ENCODE data around the gene SIRPB2.
A peak's percentile ranks its signal among the peaks of the same experiment; 100 is the strongest.

SIRPB2 gene

DNA sequence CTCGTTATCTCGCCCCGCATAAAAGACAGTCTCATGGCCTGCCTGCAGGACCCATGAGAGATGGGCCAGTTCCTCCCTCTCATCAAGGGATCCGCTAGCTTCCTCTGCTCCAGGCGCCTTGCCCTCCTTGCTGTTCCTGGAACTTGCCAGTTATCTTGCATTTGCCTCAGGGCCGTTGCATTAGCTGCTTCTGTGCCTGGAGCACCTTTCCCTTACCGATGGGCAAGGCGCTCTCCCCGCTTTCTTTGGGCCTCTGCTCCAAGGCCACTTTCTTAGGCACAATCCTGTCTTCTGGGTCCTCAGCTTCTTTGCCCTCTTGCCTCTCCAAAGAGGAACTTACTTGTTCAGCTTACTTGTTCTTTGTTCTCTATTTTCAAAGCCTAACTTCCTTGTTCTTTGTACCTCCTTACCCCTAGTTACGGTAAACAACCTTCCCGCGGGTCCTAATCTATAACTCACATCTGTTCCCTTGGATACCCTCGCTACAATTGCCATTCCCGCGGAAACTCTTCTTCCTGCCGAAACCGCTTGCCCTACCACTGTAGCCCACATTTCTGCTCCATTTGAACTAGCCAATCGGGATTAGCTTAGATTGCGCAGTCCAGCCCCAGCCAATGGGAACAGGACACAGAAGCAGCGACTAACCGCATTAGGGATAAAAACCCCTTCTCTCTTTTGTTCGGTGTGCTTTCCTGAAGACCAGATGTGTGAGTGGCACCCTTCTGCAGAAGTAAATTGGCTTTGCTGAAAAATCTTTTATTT, 23.7 kb downstream of the SIRPB2 start:
- no peak overlapping the region for H3K9ac ChIP-seq (ENCODE audit: low read depth, low read length)
- peak overlapping the region; percentile 33 for H3K4me3 ChIP-seq (ENCODE audit: low read depth, low read length)
- no peaks in the 10 kb centered on the region for H3K27me3 ChIP-seq (ENCODE audit: control insufficient read depth, insufficient read depth, low read length)

DNA sequence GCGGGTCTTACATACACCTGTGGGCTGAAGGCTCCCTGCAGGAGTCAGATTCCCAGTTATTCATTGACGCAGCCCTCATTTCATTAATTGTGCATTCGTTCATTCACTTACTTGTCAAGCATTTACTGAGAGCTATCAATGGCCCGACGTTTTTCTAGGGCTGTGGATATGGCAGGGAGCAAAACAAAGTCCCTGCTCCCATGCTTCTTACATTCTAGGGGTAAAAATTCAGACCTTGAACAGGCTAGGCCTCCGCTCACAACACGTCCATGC, 24.2 kb downstream of the SIRPB2 start:
- H3K27me3 ChIP-seq (ENCODE audit: control insufficient read depth, insufficient read depth, low read length), result no peaks in the 10 kb centered on the region
- H3K9me3 ChIP-seq (ENCODE audit: control insufficient read depth, insufficient read depth, low read length), result no peaks in the 10 kb centered on the region
- no peaks in the 10 kb centered on the region for H3K36me3 ChIP-seq (ENCODE audit: control insufficient read depth, insufficient read depth, low read length)
- H3K9ac ChIP-seq (ENCODE audit: low read depth, low read length), result no peak overlapping the region
- peak overlapping the region; percentile 33 for H3K4me3 ChIP-seq (ENCODE audit: low read depth, low read length)
- peaks cover 15% of the 10 kb centered on the region for H3K4me1 ChIP-seq (ENCODE audit: control insufficient read depth, insufficient read depth, low read length)

More for the DNA sequence above, 23.7 kb downstream of the SIRPB2 start:
- no peaks in the 10 kb centered on the region for H3K9me3 ChIP-seq (ENCODE audit: control insufficient read depth, insufficient read depth, low read length)
- H3K4me1 ChIP-seq (ENCODE audit: control insufficient read depth, insufficient read depth, low read length), result peaks cover 15% of the 10 kb centered on the region
- H3K36me3 ChIP-seq (ENCODE audit: control insufficient read depth, insufficient read depth, low read length), result no peaks in the 10 kb centered on the region

DNA sequence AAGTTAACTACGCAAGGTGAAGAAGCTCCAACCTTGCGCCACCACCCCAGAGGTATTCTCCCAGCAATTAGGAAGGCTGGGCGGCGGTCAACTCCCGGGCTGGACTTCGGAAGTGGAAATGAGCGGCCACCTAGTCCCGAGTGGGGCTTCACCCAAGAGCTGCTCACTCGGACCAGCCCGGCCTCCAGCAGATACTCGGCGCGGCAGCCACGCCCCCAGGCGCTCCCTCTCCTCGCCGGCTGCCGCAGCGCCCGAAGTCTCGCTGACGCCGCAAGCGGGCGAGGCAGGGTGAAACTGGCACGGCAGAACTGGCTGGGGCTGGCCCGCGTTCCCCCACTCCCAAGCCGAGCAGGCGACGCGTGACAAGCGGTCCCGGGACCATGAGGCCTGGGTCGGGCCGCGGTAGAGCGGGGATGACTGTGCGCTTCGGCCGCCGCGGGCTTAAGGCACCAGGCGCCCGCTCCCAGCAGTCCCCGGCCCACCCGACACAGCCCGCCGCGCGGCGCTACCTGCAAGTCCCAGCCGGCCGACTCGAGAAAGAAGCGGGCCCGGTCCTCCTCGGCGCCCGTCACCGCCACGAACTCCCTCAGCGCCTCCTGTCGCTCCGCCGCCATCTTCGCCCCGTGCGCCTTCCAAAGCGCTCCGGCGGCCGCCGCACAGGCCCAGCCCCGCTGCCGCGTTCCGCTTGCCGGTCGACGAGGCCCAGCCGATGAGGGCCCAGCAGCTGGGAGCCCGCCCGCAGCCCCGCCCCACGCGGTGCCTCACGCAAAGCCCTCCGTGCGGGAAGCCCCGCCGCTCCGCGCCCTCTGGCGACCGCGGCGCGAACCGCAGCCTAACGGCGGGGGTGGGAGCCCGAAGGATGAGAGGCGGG, 24.8 kb downstream of the SIRPB2 start, which contains the start of gene NSFL1C:
Gene NSFL1C (minus strand): TSS at position 639 of the 871 bp plus-strand sequence. CDS start 25 bp downstream, at position 614.
- H3K36me3 ChIP-seq (ENCODE audit: control insufficient read depth, insufficient read depth, low read length), result no peaks in the 10 kb centered on the region
- H3K9ac ChIP-seq (ENCODE audit: low read depth, low read length), result peak within 1 kb of the TSS; percentile 66
- peak within 1 kb of the TSS; percentile 85 for H3K4me3 ChIP-seq (ENCODE audit: low read depth, low read length)
- no peaks in the 10 kb centered on the region for H3K27me3 ChIP-seq (ENCODE audit: control insufficient read depth, insufficient read depth, low read length)
- no peaks in the 10 kb centered on the region for H3K9me3 ChIP-seq (ENCODE audit: control insufficient read depth, insufficient read depth, low read length)
- peaks cover 15% of the 10 kb centered on the region for H3K4me1 ChIP-seq (ENCODE audit: control insufficient read depth, insufficient read depth, low read length)

DNA sequence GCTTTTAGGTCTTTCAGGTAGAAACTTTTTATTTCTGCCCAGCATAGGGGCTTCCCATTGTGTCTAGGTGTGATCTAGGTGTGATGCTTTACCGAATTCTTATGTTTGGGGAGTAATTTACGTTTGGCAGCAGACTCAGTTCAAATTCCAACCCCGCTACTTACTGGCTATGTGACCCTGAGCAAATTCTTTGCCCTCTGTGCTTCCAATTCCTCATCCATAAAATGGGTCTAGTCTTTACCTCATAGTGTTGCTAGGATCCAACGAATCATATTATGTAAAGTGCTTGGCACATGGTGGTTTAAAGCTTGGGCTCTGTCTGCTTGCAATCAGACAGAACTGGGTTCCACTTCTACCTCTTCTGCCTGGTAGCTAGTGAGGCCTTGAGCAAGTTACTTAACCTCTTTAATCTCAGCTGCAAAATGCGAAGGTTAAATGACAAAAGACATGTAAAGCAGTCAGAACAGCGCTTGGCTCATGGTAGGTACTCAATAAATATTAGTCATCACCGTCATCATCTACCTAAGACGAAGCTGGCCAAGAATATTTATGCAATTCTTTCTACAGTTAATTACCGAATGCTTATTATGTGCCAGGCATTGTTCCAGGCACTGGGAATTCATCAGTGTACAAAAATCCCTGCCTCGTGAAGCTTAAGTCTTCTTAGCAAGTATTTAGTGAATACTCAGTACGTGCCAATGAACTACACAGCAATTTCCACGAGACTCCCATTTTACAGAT, 25.6 kb downstream of the SIRPB2 start:
- no peaks in the 10 kb centered on the region for H3K36me3 ChIP-seq (ENCODE audit: control insufficient read depth, insufficient read depth, low read length)
- H3K9ac ChIP-seq (ENCODE audit: low read depth, low read length), result peak overlapping the region; percentile 50
- H3K4me1 ChIP-seq (ENCODE audit: control insufficient read depth, insufficient read depth, low read length), result peaks cover 15% of the 10 kb centered on the region
- H3K9me3 ChIP-seq (ENCODE audit: control insufficient read depth, insufficient read depth, low read length), result no peaks in the 10 kb centered on the region
- no peaks in the 10 kb centered on the region for H3K27me3 ChIP-seq (ENCODE audit: control insufficient read depth, insufficient read depth, low read length)
- H3K4me3 ChIP-seq (ENCODE audit: low read depth, low read length), result peak overlapping the region; percentile 85

DNA sequence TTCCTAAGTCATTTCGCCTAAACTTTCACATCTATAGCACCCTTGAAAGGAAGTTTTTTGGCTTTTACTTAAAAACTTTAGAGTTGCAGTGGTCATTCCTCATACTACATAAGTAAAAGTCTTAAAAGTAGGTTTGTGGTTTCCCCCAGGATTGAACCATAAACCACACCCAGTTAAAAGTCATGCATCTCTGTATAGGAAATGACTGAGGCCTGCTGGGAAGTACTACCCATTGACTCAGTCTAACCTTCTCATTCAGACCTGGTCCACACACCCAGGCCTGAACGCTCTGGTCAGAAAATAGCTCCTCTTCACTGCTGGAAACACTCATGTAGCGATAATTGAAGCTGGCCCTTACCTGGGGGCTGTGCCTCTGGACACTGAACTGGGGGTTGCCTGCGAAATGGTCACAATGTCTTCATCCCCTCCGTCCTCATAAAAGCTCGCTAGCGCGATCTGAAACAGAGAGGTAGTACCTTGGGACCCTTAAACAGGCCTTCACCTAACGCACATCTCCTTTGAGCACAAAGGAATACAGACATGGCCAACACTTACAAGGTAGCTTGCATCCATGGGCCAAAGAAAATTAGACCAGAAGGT, 27.1 kb downstream of the SIRPB2 start:
- Histone ChIP-seq H3K27me3 (ENCODE audit: control insufficient read depth, insufficient read depth, low read length) (no peaks in the 10 kb centered on the region), H3K9me3 (ENCODE audit: control insufficient read depth, insufficient read depth, low read length) (no peaks in the 10 kb centered on the region), H3K9ac (ENCODE audit: low read depth, low read length) (no peak overlapping the region), H3K4me3 (ENCODE audit: low read depth, low read length) (no peak overlapping the region), H3K36me3 (ENCODE audit: control insufficient read depth, insufficient read depth, low read length) (peaks cover 2% of the 10 kb centered on the region), H3K4me1 (ENCODE audit: control insufficient read depth, insufficient read depth, low read length) (peaks cover 13% of the 10 kb centered on the region)

DNA sequence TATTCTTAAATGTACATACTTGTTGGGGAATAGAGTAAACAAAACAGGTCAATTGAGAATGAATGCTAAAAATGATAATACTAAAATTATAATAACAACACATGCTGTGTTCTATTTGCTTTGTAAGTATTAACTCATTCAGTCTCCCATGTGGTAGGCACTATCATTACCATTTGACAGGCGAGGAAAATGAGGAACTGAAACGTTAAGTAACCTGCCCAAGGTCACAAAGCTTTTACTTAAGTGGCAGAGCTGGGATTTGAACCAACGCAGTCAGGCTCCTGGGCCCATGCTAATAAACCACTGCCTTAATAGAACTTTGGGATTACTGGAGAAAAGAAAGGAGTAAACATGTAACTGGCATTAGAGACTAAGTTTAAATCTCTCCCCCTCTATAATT, 28.4 kb downstream of the SIRPB2 start:
- Histone ChIP-seq H3K36me3 (ENCODE audit: control insufficient read depth, insufficient read depth, low read length) (peaks cover 4% of the 10 kb centered on the region), H3K9me3 (ENCODE audit: control insufficient read depth, insufficient read depth, low read length) (no peaks in the 10 kb centered on the region), H3K4me3 (ENCODE audit: low read depth, low read length) (no peak overlapping the region), H3K27me3 (ENCODE audit: control insufficient read depth, insufficient read depth, low read length) (no peaks in the 10 kb centered on the region), H3K4me1 (ENCODE audit: control insufficient read depth, insufficient read depth, low read length) (peaks cover 11% of the 10 kb centered on the region), H3K9ac (ENCODE audit: low read depth, low read length) (no peak overlapping the region)

DNA sequence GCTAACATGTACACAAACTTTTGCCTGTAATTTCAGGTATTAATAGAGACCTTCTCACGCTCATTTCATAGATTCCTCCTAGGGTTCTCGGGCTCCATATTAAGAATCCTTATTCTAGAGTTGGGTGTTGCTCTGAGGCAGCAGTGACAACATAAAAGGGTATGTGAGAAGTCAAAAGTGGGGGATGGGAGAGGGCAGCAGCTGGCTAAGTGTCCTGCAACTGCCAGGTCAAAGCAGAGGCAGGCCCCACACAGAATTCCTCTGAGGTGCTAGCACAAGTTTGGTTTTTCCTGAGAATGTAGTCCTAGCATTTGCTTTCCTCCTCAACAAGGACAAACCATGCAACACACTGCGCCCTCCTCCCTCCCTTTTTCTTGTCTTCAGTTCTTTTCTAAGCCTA, 29.2 kb downstream of the SIRPB2 start:
- Histone ChIP-seq H3K36me3 (ENCODE audit: control insufficient read depth, insufficient read depth, low read length) (peaks cover 4% of the 10 kb centered on the region), H3K9ac (ENCODE audit: low read depth, low read length) (no peak overlapping the region), H3K4me1 (ENCODE audit: control insufficient read depth, insufficient read depth, low read length) (peaks cover 6% of the 10 kb centered on the region), H3K27me3 (ENCODE audit: control insufficient read depth, insufficient read depth, low read length) (no peaks in the 10 kb centered on the region), H3K4me3 (ENCODE audit: low read depth, low read length) (no peak overlapping the region), H3K9me3 (ENCODE audit: control insufficient read depth, insufficient read depth, low read length) (no peaks in the 10 kb centered on the region)

DNA sequence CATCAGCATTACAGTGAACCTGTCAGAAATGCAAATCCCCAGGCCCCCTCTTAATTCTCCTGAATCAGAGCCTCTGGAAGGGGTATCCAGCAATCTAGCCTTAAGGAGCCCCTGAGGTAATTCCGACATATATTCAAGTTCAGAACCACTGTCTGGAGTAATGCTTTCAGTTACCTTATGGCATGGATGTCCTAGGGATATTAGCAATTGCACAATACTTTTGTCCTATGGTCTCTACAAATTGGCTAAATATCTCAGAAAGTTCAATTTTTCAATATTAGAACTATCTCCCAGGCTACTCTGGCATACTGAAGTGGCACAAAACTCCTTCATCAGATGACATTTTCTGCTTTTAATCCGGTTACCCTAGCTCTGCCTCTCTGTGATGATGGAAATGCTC, 30.9 kb downstream of the SIRPB2 start:
- Histone ChIP-seq H3K9ac (ENCODE audit: low read depth, low read length) (no peak overlapping the region), H3K27me3 (ENCODE audit: control insufficient read depth, insufficient read depth, low read length) (no peaks in the 10 kb centered on the region), H3K4me3 (ENCODE audit: low read depth, low read length) (no peak overlapping the region), H3K36me3 (ENCODE audit: control insufficient read depth, insufficient read depth, low read length) (peaks cover 4% of the 10 kb centered on the region), H3K9me3 (ENCODE audit: control insufficient read depth, insufficient read depth, low read length) (no peaks in the 10 kb centered on the region), H3K4me1 (ENCODE audit: control insufficient read depth, insufficient read depth, low read length) (peaks cover 2% of the 10 kb centered on the region)

DNA sequence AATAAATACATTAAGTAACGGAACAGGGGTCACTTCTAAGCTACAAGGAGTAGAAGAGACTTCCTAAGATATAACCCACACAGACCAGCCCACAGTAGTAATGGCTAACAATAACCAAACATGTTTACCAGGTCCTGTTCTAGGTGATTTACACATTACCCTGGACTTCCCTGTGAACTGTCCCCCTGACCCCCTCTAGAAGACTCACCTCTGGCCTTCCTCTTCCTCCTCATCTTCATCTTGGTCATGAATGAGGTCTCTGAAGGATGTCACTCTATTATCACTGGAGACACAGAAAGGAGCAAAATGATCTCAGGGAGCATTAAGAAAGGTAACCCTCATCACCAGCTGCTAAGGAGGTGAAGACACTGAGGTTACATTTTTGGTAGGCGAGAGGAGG, 33.2 kb downstream of the SIRPB2 start:
- Histone ChIP-seq H3K9me3 (ENCODE audit: control insufficient read depth, insufficient read depth, low read length) (no peaks in the 10 kb centered on the region), H3K4me3 (ENCODE audit: low read depth, low read length) (no peak overlapping the region), H3K4me1 (ENCODE audit: control insufficient read depth, insufficient read depth, low read length) (no peaks in the 10 kb centered on the region), H3K36me3 (ENCODE audit: control insufficient read depth, insufficient read depth, low read length) (peaks cover 14% of the 10 kb centered on the region), H3K9ac (ENCODE audit: low read depth, low read length) (no peak overlapping the region), H3K27me3 (ENCODE audit: control insufficient read depth, insufficient read depth, low read length) (no peaks in the 10 kb centered on the region)

DNA sequence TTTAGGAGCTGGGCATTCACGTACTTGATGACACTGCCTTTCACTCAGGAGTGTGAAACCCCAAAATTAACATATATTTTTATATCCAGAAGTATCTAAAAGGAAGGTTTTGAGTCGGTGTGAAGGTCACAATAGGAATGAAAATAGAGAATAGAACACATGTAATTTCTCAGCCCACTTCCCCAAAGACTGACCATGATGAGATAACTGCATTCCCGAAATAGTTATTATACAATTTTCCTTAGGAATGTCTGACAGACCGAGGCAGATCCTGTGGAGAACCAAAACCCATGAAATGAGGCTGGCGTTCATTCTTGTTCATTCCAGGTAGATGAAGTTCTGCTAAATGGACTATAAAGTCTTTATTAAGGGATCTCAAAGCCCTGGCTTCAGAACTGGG, 34.9 kb downstream of the SIRPB2 start:
- H3K27me3 ChIP-seq (ENCODE audit: control insufficient read depth, insufficient read depth, low read length), result no peaks in the 10 kb centered on the region
- H3K9ac ChIP-seq (ENCODE audit: low read depth, low read length), result no peak overlapping the region
- H3K4me1 ChIP-seq (ENCODE audit: control insufficient read depth, insufficient read depth, low read length), result no peaks in the 10 kb centered on the region
- H3K36me3 ChIP-seq (ENCODE audit: control insufficient read depth, insufficient read depth, low read length), result peaks cover 30% of the 10 kb centered on the region
- no peaks in the 10 kb centered on the region for H3K9me3 ChIP-seq (ENCODE audit: control insufficient read depth, insufficient read depth, low read length)
- no peak overlapping the region for H3K4me3 ChIP-seq (ENCODE audit: low read depth, low read length)

DNA sequence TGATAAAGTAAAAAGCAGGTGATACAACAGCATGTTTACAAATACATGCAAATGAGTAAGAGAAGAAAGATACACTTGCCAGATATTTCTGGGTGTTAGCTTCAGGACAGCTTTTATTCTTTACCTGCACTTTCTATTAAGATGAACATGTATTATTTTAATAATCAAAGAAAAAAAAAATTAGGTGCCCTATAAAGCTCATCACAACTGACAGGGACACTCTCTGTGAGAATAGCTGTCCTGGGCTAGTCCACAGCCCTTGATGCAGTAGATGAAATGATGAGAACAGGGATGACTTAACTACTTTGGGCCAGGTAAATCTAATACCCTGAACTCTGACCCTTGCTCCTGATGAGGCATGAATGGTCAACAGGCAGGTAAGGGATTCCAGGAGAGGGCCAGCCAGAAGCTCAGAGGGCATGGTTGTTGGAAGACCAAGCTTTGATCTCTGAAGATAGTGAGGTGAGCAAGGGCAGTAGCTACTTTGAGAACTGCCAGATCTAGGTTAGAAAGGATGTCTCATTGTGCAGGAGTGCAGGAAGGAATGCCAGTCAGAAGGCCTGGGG, 40.2 kb downstream of the SIRPB2 start:
- no peak overlapping the region for H3K9ac ChIP-seq (ENCODE audit: low read depth, low read length)
- no peaks in the 10 kb centered on the region for H3K4me1 ChIP-seq (ENCODE audit: control insufficient read depth, insufficient read depth, low read length)
- no peaks in the 10 kb centered on the region for H3K27me3 ChIP-seq (ENCODE audit: control insufficient read depth, insufficient read depth, low read length)
- peaks cover 44% of the 10 kb centered on the region for H3K36me3 ChIP-seq (ENCODE audit: control insufficient read depth, insufficient read depth, low read length)
- H3K9me3 ChIP-seq (ENCODE audit: control insufficient read depth, insufficient read depth, low read length), result no peaks in the 10 kb centered on the region
- H3K4me3 ChIP-seq (ENCODE audit: low read depth, low read length), result no peak overlapping the region

Data from iPS-15b (cell line).